T-cell (primary cell): ENCODE data around the gene ZNF181. TPM values are rescaled to one million over a fixed set of nuclear protein-coding genes. Genes with fewer than 3 reads are reported as not detected.

Experiments
- ATAC-seq, 4 experiments: fragments of 200-7000 bp in 3 of 4; fragments of 150-1000 bp in 1 of 4; cut with Tn5 transposase; replicated peaks in 1 of 4; 1 replicate in 3 of 4; 2 replicates in 1 of 4; pipeline ENCODE4 v1.10.0; 2021; ENCODE audit warnings: moderate library complexity in 3 of 4, mild to moderate bottlenecking in 2 of 4, moderate number of reproducible peaks in 1 of 4
- CTCF ChIA-PET, 2 donors: fragments of 300-600 bp; sonication (Branson Sonifier 250); formaldehyde crosslinking; loops; one replicate each; lab custom pipeline; 2022; ENCODE audit warnings: antibody characterized with exemption in 2 of 2; lab: Charles Lee
- POLR2A ChIA-PET, 2 donors: fragments of 300-600 bp; sonication (Branson Sonifier 250); formaldehyde crosslinking; loops; one replicate each; lab custom pipeline; 2022; ENCODE audit warnings: antibody characterized with exemption in 2 of 2; lab: Charles Lee
- DNase-seq, 35 experiments: peaks; one replicate each; pipeline versions ENCODE4 v3.0.0 to v3.0.0-alpha.2; 2013 to 2023
- H3K27ac ChIP-seq: one replicate; pipeline ENCODE4 v1.5.1; 2013; ENCODE audit warnings: low read length
- H3K27me3 ChIP-seq, 2 experiments: replicated peaks in 1 of 2; 1 replicate in 1 of 2; 2 replicates in 1 of 2; pipeline versions ENCODE4 v1.6.1 to v1.7.0; 2013; ENCODE audit warnings: low read length in 1 of 2, mixed read lengths in 1 of 2; ENCODE audit not compliant: control insufficient read depth in 2 of 2, insufficient read depth in 2 of 2; ENCODE audit errors: extremely low read depth in 1 of 2
- H3K36me3 ChIP-seq, 2 donors: 1 replicate in 1 of 2; 2 replicates in 1 of 2; pipeline versions ENCODE4 v1.6.1 to v1.7.0; 2013; ENCODE audit warnings: low read length in 1 of 2; ENCODE audit not compliant: control insufficient read depth in 2 of 2, insufficient read depth in 1 of 2; ENCODE audit errors: extremely low read depth in 1 of 2
- H3K4me1 ChIP-seq, 2 experiments: 1 replicate in 1 of 2; 2 replicates in 1 of 2; pipeline versions ENCODE4 v1.6.1 to v1.7.0; 2013; ENCODE audit warnings: low read length in 2 of 2, mixed read lengths in 1 of 2; ENCODE audit not compliant: insufficient read depth in 2 of 2, control insufficient read depth in 1 of 2; ENCODE audit errors: extremely low read depth in 1 of 2
- H3K4me3 ChIP-seq, 2 donors: 1 replicate in 1 of 2; 2 replicates in 1 of 2; pipeline versions ENCODE4 v1.5.1 to v1.7.0; 2013; ENCODE audit warnings: mild to moderate bottlenecking in 2 of 2, low read length in 1 of 2, moderate library complexity in 1 of 2; ENCODE audit not compliant: control insufficient read depth in 1 of 2; ENCODE audit errors: extremely low read depth in 1 of 2
- H3K9me3 ChIP-seq: 2 replicates; pipeline ENCODE4 v1.7.0; 2013
- H3K27ac Mint-ChIP-seq, 2 donors: one replicate each; pipeline ENCODE4 v1.8.0; 2020 to 2021; ENCODE audit warnings: mild to moderate bottlenecking in 2 of 2, mixed read lengths in 2 of 2
- H3K27me3 Mint-ChIP-seq, 2 donors: one replicate each; pipeline ENCODE4 v1.8.0; 2021 to 2022; ENCODE audit warnings: mixed read lengths in 2 of 2
- H3K36me3 Mint-ChIP-seq: one replicate; pipeline ENCODE4 v1.8.0; 2021; ENCODE audit warnings: mixed read lengths
- H3K4me1 Mint-ChIP-seq, 3 donors: one replicate each; pipeline ENCODE4 v1.8.0; 2020 to 2022; ENCODE audit warnings: mixed read lengths in 3 of 3, mild to moderate bottlenecking in 1 of 3
- H3K4me3 Mint-ChIP-seq, 3 donors: one replicate each; pipeline ENCODE4 v1.8.0; 2020 to 2022; ENCODE audit warnings: mild to moderate bottlenecking in 3 of 3, mixed read lengths in 3 of 3, moderate library complexity in 3 of 3
- H3K9me3 Mint-ChIP-seq, 3 donors: one replicate each; pipeline ENCODE4 v1.8.0; 2020 to 2022; ENCODE audit warnings: mixed read lengths in 3 of 3
- WGBS: methylation state at CpG from one replicate; pipeline ENCODE4 v1.1.5; 2013; ENCODE audit warnings: missing lambda C conversion rate; ENCODE audit not compliant: insufficient coverage; 5-methylcytosine and 5-hydroxymethylcytosine counted together
- total RNA-seq, 35 experiments: library from RNA in 6 of 35; stranded (reverse) in 6 of 35; fragments of 120-200 nt in 1 of 35; gene quantifications; one replicate each; pipeline versions ENCODE4 v1.2.1 to v1.2.4 and lab custom pipeline; 2013 to 2026

Gene ZNF181
- total RNA-seq, 5 donors from 2014 or later (not counting 1 experiment from before 2014, with no cell fraction given) = 4.5 to 22.9 (median 17.7) TPM

DNA sequence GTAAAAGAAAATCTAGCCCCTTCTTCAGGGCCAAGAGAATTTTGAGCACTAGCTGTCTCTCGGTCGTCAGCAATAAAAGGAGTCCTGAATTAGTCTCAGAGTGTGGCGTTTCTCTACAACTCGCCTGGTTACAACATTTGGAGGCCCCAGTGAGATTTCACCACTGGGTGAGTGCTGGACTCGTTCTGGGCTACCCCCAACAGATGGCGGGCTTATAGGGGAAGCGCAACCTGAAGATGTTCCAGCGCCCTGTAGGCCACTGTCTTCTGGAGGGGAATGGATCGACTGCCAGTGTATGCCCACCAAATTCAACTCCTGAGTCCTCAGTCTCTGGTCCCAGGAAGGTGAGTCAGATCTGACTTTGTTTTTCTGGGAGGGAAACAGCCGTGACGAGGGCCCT, 11.7 kb upstream of the ZNF181 start:
- 56% methylated on average over 10 of the region's 11 CpGs for WGBS
- H3K27me3 Mint-ChIP-seq = peaks cover 27 to 40% of the 10 kb centered on the region in 2 donors
- H3K36me3 ChIP-seq = no peaks in the 10 kb centered on the region
- no peaks in the 10 kb centered on the region for H3K9me3 ChIP-seq
- no peaks in the 10 kb centered on the region for H3K4me1 Mint-ChIP-seq
- H3K9me3 Mint-ChIP-seq = no peaks in the 10 kb centered on the region
- no peaks in the 10 kb centered on the region for H3K36me3 Mint-ChIP-seq
- DNase-seq (no peak), ATAC-seq (no peak)
- H3K27ac ChIP-seq = no peak overlapping the region
- ChIA-PET CTCF (no interaction called here), POLR2A (no interaction called here)
- H3K4me1 ChIP-seq = no peaks in the 10 kb centered on the region
- H3K27me3 ChIP-seq = peaks cover 0 to 21% of the 10 kb centered on the region in 2 experiments
- no peak overlapping the region for H3K4me3 ChIP-seq
- no peak overlapping the region for H3K27ac Mint-ChIP-seq
- H3K4me3 Mint-ChIP-seq = no peak overlapping the region

DNA sequence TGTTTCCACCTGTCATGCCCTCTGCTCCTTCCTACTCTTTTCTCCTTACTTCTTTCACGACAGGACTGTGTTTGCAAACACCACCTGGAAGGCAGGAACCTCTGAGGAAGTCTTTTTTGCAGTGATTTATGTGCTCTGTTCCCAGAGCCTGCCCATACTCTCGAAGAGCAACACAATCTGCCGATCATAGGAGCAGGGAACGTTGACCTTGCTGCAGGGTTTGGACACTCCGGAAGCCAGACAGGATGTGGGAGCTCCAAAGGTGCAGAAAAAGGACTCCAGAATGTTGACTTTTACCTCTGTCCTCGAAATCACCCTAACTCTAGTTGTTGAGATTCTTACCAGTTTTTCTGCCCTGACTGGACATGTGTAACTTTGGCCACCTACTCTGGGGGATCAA, 8.6 kb upstream of the ZNF181 start:
- Mint-ChIP-seq H3K4me3 (no peak overlapping the region), H3K9me3 (no peaks in the 10 kb centered on the region), H3K4me1 (no peaks in the 10 kb centered on the region), H3K27me3 (peaks cover 36 to 43% of the 10 kb centered on the region in 2 donors), H3K36me3 (no peaks in the 10 kb centered on the region), H3K27ac (no peak overlapping the region)
- ChIA-PET CTCF (no interaction called here), POLR2A (no interaction called here)
- 19% methylated on average over 3 of the region's 6 CpGs for WGBS
- Histone ChIP-seq H3K9me3 (no peaks in the 10 kb centered on the region), H3K4me1 (no peaks in the 10 kb centered on the region), H3K4me3 (no peak overlapping the region), H3K36me3 (no peaks in the 10 kb centered on the region), H3K27ac (no peak overlapping the region), H3K27me3 (peaks cover 0 to 18% of the 10 kb centered on the region in 2 experiments)
- ATAC-seq (no peak), DNase-seq (no peak)

GRCh38 chr19:34731019-34731829, 2.8 kb upstream of the ZNF181 start:
- WGBS = 92% methylated on average over 7 of the region's 11 CpGs
- Histone ChIP-seq H3K36me3 (no peaks in the 10 kb centered on the region), H3K27ac (no peak overlapping the region), H3K4me3 (no peak overlapping the region), H3K4me1 (peaks cover 10 to 29% of the 10 kb centered on the region in 2 experiments), H3K9me3 (no peaks in the 10 kb centered on the region), H3K27me3 (peaks cover 0 to 9% of the 10 kb centered on the region in 2 experiments)
- ATAC-seq (no peak), DNase-seq (no peak)
- peaks cover 24 to 30% (median 24%) of the 10 kb centered on the region in 3 donors for H3K4me1 Mint-ChIP-seq
- H3K27me3 Mint-ChIP-seq = peaks cover 19 to 25% of the 10 kb centered on the region in 2 donors
- ChIA-PET CTCF (interaction anchor here in 1 of 2 donors (0.6 kb wide), 1 partner anchor 371 kb away, joined by 4 read pairs; no protein-coding TSS in a partner anchor), POLR2A (no interaction called here)
- H3K4me3 Mint-ChIP-seq = peak overlapping the region in 2 of 3 donors; percentile 28 to 37
- H3K36me3 Mint-ChIP-seq = peaks cover 11% of the 10 kb centered on the region
- peaks cover 5 to 6% (median 6%) of the 10 kb centered on the region in 3 donors for H3K9me3 Mint-ChIP-seq
- H3K27ac Mint-ChIP-seq = no peak overlapping the region

DNA sequence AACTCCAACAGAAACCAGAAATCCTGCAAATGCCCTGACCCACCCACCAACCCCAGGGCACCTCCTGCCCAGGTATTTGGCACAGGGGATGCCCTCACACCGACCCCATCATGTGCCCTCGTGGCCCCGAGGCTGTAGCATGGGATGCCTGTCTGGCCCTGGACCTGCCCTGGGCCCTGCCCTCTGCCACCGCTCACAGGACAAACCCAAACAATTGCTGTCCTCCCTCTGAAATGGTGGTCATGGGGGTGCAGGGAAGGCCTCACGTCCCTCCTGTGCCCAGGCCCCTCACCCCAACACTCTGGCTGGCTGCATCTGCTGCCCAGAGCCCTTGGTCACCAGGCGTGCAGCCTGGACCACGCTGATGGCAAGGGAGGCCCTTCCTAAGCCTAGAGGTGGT, 2.1 kb upstream of the ZNF181 start:
- no peak overlapping the region for H3K27ac ChIP-seq
- peak overlapping the region in 2 of 3 donors; percentile 28 to 37 for H3K4me3 Mint-ChIP-seq
- peaks cover 10 to 29% of the 10 kb centered on the region in 2 experiments for H3K4me1 ChIP-seq
- ChIA-PET POLR2A (no interaction called here), CTCF (no interaction called here)
- DNase-seq (no peak), ATAC-seq (no peak)
- H3K36me3 ChIP-seq = no peaks in the 10 kb centered on the region
- H3K27me3 ChIP-seq = peaks cover 0 to 4% of the 10 kb centered on the region in 2 experiments
- H3K4me3 ChIP-seq = no peak overlapping the region
- H3K27me3 Mint-ChIP-seq = peaks cover 13 to 19% of the 10 kb centered on the region in 2 donors
- H3K36me3 Mint-ChIP-seq = peaks cover 16% of the 10 kb centered on the region
- no peak overlapping the region for H3K27ac Mint-ChIP-seq
- 78% methylated on average over 6 of the region's 7 CpGs for WGBS
- peaks cover 25 to 35% (median 29%) of the 10 kb centered on the region in 3 donors for H3K4me1 Mint-ChIP-seq
- H3K9me3 Mint-ChIP-seq = peaks cover 6 to 9% (median 6%) of the 10 kb centered on the region in 3 donors
- H3K9me3 ChIP-seq = peaks cover 3% of the 10 kb centered on the region

DNA sequence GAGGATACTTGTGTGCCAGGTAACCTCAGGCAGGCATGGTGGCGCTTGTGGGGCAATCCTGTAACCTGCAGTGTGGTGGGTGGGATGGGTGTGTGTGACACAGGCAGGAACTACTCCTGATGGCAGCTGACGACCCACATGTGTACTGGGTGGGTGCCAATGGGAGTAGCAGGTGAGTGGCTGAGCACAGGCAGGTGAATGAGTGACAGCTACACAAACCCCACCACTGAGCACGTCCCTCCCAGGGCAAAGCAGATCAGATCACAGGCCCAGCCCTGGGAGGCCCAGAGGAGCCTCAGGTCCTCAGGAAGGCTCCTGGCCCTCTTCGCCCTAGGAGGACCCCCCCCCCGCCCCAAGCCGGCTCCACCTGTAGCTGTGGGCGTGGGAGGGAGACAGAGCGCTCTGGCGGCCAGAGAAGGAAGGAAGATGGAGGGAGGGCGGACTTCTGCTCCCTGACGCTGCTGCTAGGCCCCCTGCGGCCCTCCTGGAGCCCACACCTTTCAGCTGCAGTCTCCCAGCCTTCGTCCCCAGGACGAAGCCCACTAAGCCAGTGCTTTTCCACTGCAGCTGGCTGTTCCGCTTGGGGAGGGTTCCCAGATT, 1.3 kb upstream of the ZNF181 start:
- no peak overlapping the region for H3K27ac ChIP-seq
- peaks cover 0 to 4% of the 10 kb centered on the region in 2 experiments for H3K27me3 ChIP-seq
- Mint-ChIP-seq H3K27me3 (peaks cover 5 to 12% of the 10 kb centered on the region in 2 donors), H3K36me3 (peaks cover 23% of the 10 kb centered on the region), H3K9me3 (peaks cover 6 to 10% (median 7%) of the 10 kb centered on the region in 3 donors), H3K4me1 (peaks cover 25 to 36% (median 30%) of the 10 kb centered on the region in 3 donors), H3K27ac (peak overlapping the region in 1 of 2 donors; percentile 44), H3K4me3 (peak overlapping the region; percentile 50 to 94 (median 74))
- WGBS = 64% methylated on average over 5 of the region's 15 CpGs
- peaks cover 10 to 29% of the 10 kb centered on the region in 2 experiments for H3K4me1 ChIP-seq
- H3K36me3 ChIP-seq = peaks cover under 1 to 4% of the 10 kb centered on the region in 2 donors
- no peak for DNase-seq
- H3K4me3 ChIP-seq = peak overlapping the region; percentile 82 to 97
- ChIA-PET POLR2A (no interaction called here), CTCF (interaction anchor here in 1 of 2 donors (0.6 kb wide), 1 partner anchor 1316 kb away, joined by 3 read pairs; no protein-coding TSS in a partner anchor)
- peaks cover 6% of the 10 kb centered on the region for H3K9me3 ChIP-seq
- no peak for ATAC-seq

GRCh38 chr19:34733266-34733745, 737 bp upstream of the ZNF181 start:
- POLR2A ChIA-PET = interaction anchor here (0.6 to 1.0 kb wide), 2 partner anchors 50 to 56 kb away, joined by 3 to 12 read pairs; partner anchors contain the start of genes SCGB2B2 (in 1 of the 2) and ZNF302 (in 1 of the 2)
- peak; percentile 9 to 37 (median 19) for ATAC-seq
- H3K9me3 ChIP-seq = peaks cover 6% of the 10 kb centered on the region

More at GRCh38 chr19:34733266-34733745, 737 bp upstream of the ZNF181 start:
- peaks cover 0 to 4% of the 10 kb centered on the region in 2 experiments for H3K27me3 ChIP-seq
- H3K4me3 ChIP-seq = peak overlapping the region; percentile 82 to 97
- CTCF ChIA-PET = interaction anchor here in 1 of 2 donors (0.6 kb wide), 1 partner anchor 1316 kb away, joined by 3 read pairs; no protein-coding TSS in a partner anchor
- peaks cover 5 to 7% of the 10 kb centered on the region in 2 donors for H3K36me3 ChIP-seq
- Mint-ChIP-seq H3K9me3 (peaks cover 6 to 11% (median 10%) of the 10 kb centered on the region in 3 donors), H3K4me3 (peak overlapping the region; percentile 94 to 96 (median 94)), H3K4me1 (peaks cover 25 to 36% (median 30%) of the 10 kb centered on the region in 3 donors), H3K36me3 (peaks cover 27% of the 10 kb centered on the region), H3K27ac (peak overlapping the region; percentile 97 to 98), H3K27me3 (peaks cover 2 to 7% of the 10 kb centered on the region in 2 donors)
- H3K27ac ChIP-seq = peak overlapping the region; percentile 74
- peaks cover 10 to 29% of the 10 kb centered on the region in 2 experiments for H3K4me1 ChIP-seq
- WGBS = 2% methylated on average over 10 of the region's 13 CpGs
- DNase-seq = peak in 4 of 35 experiments; percentile 7 to 28 (median 17)
